Measurements from ENCODE around the gene KLK12.
"Not testable (repeated sequence)": the region's sequence is repeated elsewhere in the genome, so short reads cannot be mapped to it uniquely, and the experiment has no call there.

Gene KLK12

DNA sequence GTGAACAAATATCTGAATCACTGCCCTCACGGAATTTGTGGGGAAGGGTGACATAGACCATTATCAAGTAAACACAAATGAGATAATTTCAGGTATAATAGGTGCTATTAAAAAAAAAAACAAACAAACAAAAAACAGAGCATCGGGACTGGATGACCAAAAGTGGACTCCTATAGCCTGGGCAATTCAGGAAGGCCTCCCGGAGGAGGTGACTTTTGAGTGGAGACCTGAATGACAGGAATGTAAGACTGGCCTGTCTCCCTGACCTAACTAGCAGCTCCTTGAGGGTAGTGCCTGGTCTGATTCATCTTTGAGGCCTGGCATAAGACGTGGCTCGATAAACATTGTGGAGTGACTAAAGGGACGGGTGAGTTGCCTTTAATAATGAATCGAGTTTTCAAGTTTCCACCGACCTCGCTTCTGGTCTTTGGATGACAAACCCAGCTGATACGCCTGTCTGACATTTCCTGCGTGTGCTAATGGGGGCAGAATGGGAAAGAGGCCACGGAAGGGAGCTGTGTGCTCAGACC, 22.1 kb downstream of the KLK12 start:
- DNase-seq, result no peak

DNA sequence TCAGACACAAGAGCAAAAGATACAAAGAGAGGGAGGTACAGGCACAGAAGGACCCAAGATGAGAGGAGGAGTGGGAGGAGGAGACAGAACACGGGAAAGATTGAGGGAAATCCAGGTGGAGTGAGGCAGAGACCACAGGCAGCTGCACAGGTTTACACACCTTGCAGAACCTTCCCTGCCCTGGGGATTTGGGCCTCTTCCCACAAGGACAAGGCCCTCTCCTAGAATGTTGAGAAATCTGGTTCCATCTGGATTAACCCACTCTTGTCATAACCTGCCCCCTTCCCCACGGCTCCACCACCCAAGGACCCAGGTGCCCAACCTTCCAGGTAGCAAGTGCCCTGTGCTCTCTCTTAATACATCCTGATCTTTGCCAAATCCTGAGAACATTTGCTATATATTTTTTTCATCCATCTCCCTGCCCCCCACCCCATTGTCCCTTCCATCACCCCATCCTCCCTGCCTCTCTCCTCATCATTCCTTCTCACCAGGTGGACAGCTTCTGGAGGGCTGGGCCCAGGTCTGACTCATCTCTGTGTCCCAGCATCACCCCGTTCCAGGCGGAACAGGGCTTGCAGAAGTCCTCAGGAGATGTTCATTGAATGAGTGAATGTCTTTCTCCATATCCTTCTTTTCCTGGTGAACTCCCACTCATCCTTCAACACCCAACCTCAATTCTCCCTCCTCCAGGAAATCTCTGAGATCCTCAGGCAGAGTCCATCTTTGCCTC, 24.6 kb downstream of the KLK12 start:
- DNase-seq, result no peak

DNA sequence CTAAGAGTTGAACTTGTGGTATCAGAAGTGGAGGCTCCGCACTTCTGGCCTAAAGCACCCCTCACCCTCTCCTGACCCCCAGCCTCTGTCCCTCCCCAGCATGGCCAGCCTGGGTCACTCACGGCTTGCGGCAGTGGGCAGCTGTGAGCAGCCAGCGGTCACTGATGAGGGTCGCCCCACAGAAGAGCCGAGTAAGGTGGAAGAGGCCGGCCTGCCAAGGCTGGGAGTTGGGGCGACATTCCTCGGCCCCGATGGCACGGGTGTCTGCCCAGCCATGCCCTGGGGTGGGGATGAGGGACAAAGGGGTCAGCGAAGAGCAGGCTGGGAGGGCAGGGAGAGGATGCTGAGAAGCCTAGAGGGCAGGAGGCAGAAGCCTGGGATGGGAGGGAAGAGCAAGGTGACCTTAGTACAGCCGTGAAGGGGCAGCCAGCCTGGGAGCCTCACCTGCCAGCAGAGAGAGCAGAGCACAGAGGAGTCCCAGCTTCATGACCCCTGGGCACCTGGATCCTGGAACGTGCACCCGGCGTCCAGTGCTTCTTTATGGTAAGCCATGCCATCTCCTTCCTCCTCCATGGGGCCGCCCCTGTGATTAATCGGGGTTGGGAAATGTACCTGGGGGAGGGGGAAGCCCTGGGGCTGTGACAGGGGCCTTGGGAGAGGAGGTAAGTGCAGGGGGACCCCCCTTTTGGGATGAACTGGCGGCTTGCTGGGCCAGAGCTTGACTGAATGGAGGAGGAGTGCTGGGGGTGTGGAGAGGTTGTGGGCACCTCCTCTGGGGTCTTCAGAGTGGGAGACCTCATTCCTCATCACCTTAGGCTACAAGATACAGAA, 25.5 kb downstream of the KLK12 start:
- no peak for DNase-seq

DNA sequence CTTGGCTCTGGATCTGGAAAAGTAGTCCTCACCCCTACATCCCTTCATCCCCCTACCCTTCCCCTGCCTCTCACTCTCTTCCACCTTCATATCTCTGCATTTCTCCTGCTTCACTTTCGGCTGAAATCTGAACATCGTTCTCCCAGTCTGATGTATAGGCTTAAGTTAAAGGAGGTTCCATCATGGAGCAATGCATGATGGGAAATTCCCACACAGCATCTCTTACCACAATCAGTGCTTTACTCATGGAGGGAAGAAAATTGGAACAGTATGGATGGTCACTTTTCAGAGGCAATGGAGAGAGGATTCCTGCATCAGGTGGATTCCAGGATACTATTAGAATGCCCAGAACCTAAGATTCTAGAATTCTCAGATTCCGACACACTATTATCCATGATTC, 27.3 kb downstream of the KLK12 start:
- DNase-seq, result no peak

DNA sequence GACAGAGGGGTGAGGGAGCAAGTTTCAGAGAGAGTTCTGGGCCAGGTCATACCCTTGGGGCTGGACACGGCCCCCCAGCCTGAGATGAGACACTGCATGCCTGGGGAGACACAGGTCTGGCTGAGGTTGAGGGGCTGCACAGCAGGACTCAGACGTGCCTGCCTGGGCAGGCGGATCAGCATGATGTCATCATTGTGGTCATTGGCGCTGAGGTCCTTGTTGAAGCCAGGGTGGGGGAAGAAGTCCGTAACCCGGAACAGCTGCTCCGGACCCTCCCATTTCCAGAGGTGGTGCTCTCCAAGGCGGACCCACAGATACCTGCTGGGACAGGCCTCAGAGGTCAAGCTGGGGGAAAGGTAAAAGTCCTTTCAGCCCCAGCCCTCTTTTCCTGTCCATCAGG, 28.4 kb downstream of the KLK12 start:
- no peak for DNase-seq

DNA sequence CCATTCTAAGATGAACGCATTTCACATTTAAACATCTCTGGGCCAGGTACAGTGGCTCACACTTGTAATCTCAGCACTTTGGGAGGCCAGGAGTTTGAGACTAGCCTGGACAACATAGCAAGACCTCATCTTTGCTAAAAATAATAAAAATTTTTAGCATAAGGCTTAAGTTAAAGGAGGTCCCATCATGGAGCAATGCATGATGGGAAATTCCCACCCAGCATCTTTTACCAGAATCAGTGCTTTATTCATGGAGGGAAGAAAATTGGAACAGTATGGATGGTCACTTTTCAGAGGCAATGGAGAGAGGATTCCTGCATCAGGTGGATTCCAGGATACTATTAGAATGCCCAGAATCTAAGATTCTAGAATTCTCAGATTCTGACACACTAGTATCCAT, 29.6 kb downstream of the KLK12 start:
- no peak for DNase-seq

DNA sequence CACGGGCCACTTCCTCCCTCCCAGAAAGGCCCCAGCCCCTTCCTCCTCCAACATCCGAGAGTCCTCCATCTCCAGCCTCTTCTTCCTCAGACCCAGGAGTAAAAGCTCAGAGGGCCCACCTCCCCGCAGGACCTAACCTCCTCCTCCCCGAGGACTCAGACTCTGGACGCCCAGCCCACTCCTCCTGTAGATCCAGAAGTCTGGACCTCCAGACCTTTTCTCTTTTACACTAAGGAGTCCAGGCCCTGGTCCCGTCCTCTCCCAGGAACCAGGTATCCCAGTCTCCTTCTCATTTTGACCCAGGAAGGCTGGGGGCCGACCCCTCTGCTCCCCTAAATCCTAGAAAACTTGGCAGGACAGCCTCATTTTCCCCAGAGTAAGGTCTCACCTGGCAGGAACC, 31.5 kb downstream of the KLK12 start:
- DNase-seq, result no peak

DNA sequence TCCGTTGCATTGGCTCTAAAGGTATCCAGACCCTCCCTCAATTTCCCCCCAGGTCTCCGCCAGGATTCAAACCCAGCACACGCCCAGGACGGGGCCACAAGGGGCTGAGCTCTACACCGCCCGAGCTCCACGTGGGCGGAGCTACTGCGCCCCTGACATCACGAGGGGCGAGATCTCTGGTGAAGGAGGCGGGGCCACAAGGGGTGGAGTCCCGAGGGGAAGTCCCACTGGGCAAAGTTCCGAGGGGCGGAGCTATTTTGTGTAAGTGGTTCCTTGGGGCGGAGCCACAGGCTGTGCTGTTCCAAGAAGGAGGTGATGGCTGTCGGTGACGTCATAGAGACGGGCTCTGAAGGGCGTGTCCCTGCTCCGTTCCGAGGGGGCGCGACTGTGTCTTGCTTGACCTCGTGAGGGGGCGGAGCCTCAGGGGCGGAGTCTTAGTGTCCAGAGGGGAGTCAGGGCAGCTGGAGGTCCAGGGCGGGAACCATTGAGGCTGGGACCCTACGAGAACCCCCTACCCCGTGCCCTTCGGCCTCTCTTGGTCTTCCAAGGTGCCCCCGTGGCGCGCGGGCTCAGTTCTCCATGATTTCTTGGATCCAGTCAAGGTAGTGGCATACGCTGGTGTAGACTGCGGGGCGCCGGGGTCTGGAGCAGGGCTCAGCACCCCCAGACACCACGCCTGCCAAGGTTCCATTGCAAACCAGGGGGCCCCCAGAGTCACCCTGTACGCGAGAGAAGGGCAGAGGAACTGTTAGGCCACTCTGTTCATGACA, 32.1 kb downstream of the KLK12 start:
- no peak for DNase-seq

DNA sequence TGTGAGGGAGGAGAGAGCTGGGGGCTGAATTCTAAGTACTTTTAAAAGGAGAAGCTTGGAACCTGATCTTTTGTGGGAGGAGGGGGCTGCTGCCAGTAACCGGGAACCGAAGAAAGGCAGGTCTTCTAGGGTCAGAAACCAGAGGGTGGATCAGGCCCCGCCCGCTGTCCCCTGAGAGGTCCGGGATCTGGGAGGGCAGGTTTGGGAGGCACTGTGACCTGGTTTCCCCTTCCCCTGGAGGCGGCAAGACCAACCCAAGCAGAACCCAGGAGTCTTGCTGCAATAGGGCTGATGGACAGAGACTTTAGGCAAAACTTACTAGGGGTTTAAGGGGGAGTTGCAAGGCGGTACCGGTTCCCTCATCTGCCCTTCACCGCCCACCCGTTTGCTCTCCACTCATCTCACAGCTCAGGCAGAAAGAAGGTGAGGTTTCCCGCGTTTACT, 32.7 kb downstream of the KLK12 start:
- no peak for DNase-seq

DNA sequence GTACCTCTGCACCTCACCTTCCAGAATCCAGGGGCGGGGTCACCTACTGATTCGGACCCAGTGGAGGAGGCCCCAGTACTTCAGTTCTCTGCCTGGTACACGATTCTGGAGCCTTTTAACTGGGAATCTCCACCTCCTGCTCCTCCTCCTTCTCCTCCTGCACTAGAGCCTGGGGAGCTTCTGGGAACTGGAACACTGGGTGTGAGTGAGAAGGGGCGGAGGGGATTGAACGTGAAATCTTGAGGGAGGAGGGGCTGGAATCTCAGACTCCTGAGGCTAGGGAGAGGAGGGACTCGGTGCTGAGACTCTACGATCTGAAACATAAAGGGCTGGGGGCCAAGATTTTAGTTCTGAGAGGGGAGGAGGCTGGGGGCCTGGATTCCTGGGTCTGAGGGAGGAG, 33.3 kb downstream of the KLK12 start, which contains the start of gene KLK8:
KLK8 (minus strand) TSS at position 90 of the 400 bp plus-strand sequence. CDS start 437 bp downstream, outside the sequence.
- no peak for DNase-seq

DNA sequence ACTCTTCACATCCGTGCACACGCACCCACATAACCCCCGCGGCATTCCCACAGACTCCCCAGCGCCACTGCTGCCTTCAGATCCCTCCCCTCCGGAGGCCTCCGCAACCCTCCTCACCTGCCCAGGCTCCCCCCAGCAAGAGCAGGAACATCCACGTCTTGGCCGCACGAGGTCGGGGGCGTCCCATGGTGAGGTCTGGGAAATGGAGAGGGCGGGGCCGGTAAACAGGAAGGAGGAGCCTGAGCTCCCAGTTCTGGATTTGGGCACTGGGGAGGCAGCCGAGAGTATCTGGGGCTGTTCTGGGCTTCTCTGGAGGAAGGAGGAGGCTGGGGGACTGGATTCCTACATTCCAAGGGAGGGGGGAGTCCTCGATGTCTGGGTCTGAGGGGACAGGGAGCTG, 33.8 kb downstream of the KLK12 start:
- no peak for DNase-seq

DNA sequence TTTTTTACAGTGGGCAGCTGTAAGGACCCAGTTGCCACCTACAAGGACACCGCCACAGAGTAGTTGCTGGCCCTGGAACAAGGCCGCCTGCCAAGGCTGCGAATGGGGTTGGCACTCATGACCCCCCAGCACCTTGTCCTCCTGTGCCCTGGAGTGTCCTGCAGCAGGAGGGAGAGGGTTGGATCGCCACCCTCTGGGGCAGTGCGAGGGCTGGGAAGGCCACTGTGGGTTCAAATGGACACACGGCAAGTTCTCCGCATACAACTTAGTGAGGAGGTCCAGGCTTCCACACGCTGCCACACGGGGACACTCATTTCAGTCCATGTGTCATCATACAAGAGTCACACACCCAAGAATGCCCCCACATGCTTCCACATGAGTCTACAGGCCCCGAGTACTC, 34.4 kb downstream of the KLK12 start:
- no peak for DNase-seq

DNA sequence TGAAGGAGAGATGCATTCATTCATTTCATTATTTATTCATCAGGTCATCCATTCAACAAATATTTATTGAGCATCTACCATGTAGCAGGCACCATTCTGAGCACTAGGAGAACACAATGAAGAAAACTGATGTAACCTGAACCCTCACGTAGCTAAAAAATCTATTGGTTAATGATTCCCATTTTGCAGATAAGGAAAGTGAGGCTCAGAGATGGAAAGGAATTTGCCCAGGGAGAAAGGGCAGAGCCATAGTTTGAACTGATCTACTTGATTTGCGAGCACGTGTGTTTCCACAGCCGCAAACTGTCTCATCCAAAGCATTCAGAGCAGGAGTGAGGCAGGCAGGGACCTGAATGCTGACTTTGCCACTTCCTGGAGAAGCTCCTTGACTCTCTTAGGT, 36.1 kb downstream of the KLK12 start:
- DNase-seq, result no peak

DNA sequence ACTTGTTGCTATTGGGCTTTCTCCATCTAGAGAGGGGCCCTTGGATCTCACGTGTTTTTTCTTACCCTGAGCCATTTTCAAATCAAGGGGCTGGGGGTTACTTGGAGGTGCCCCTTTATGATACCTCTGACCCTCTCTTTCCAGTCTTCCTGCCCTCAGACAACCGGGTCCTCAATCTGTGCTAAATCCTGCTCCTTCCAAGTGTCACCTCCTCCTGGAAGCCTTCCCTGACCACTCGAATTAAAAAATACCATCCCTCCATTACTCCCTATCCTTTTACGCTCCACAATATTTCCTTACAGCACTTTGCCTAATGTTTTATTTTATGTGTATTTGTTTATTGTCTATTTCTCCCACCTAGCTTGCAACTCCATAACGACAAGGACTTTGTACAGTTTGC, 36.7 kb downstream of the KLK12 start:
- DNase-seq, result no peak

DNA sequence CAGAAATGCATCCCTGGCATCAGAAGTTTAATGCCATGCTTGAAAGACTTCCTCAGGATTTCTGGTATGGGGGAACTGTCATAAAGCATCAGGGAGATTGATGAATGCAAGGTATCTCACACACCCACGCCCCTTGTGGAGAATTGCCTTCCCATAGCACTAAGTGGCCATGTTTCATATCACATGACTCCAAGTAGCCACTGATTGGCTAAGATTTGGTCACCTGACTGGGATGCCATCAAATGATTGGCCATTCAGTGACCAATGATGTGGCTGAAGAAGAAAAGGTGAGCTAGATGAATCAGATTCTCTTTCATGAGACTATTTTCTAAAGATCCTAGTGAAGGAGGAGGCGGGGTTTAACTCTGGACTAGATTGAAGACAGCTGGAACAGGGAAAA, 40.7 kb downstream of the KLK12 start:
- DNase-seq, result no peak

DNA sequence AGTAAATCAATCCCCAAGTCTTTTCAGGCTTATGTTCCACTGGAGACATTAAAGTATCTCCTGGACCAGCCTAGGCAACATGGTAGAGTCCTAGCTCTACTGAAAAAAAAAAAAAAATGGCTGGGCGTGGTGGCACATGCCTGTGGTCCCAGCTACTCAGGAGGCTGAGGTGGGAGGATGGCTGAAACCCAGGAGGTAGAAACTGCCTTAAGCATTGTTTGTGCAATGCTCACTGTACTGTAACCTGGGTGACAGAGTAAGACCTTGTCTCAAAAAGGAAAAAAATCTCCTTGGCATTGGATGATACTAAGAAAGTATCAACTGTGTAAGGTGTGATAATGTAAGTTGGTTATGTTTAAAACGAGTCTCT, 42.2 kb downstream of the KLK12 start:
- DNase-seq, result no peak

DNA sequence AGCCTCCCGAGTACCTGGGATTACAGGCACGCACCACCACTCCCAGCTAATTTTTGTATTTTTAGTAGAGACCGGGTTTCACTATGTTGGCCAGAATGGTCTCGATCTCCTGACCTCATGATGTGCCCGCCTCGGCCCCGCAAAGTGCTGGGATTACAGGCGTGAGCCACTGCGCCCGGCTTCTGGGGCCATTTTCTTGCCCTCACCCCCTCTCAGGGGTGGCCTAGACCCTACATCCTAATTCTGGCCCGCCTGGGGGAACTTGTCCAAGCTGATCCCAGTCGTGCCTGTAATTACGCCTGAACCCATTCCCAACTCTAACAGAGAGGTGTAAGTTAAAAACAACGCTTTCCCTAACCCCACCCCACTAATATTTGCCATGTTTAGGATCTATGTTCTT, 50.4 kb downstream of the KLK12 start:
- DNase-seq, result not testable (repeated sequence)

DNA sequence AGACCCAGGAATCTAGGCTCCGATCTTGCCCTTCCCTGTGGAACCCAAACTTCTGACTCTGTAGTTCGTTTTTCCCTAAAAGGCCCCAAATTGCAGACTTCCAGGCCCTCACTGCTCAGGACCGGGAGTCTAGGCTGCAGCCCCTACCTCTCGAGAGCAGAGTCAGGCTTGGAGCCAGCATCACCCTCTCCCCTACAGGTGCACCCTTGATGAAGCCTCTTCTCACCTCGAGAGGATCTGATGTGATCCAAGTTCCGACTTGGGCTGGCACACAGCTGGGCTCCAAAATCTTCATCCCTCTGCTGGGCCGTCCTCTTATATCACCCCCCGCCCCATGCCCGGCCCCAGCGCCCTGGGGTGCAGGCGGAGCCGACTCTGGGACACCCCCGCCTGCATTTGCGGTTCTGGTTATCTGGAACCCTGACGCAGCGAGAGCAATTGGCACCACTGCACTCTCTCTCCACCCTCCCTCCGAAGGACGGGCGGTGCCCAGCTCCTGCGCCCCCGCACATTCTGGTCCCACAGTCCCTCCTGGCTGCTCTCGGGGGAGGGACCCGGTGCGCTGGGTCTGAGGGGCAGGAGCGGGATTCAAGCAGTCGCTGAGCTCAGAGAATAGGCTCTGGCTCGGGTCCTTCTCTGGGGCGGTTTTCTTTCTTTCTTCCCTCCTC, 51.0 kb downstream of the KLK12 start, which contains the start of gene KLK7:
KLK7 (minus strand) TSS at position 293 of the 668 bp plus-strand sequence. CDS start 1,518 bp downstream, outside the sequence.
- no peak for DNase-seq

DNA sequence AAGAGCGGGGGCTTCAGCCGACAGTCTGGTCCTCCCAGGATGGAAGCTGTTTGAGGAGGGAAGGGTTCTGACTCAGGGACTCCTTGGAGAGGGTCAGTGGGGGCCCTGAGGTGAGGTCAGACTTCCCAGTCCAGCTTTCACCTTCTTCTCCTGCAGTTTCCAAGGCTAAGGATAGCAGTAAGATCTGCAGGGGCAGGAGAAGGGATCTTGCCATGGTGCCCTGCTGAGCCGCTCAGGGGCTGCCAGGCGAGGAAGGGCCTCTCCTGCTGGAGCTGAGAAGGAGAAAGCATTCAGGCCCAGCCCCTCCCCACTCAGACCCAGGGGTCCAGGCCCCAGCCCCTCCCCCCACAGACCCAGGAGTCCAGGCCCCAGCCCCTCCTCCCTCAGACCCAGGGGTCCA, 52.6 kb downstream of the KLK12 start:
- no peak for DNase-seq

DNA sequence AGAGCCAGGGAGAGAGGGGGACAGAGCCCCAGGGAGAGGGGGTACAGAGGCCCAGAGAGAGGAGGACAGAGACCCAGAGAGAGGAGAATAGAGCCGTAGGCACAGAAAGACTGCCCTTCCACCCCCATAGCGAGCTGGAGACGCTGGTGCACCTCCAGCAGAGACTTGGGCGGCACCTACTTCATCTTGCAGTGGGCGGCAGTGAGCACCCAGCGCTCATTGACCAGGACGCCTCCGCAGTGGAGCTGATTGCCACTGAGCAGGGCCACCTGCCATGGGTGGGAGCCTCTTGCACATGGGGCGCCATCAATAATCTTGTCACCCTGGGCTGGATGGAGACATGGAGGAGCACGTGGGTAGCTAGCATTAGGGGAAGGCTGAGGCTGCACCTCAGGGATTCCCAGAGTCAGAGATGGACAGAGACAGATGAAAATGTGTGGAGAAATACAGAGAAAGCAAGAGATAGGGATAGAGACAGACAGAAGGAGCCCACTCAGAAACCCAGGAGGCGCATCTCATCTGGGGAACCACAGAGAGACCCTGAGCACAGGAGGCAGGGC, 53.1 kb downstream of the KLK12 start:
- DNase-seq, result no peak

DNA sequence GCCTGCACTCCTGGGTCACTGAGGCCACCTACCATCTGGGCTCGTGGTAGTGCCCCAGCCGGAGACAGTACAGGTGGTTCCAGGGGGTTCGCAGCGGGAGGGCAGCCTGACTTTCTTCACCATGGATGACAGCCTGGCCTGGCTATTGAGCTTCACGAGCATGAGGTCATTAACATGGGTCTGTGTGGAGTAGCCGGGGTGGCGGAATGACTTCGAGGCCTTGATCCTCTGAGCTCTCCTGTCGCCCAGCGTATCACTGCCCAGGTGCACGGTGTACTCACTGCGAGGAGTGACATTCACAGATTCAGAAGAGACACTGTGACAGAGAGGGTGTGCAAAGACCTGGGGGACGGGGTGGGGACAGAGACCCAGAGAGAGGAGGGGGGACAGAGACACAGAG, 54.6 kb downstream of the KLK12 start:
- DNase-seq, result no peak

DNA sequence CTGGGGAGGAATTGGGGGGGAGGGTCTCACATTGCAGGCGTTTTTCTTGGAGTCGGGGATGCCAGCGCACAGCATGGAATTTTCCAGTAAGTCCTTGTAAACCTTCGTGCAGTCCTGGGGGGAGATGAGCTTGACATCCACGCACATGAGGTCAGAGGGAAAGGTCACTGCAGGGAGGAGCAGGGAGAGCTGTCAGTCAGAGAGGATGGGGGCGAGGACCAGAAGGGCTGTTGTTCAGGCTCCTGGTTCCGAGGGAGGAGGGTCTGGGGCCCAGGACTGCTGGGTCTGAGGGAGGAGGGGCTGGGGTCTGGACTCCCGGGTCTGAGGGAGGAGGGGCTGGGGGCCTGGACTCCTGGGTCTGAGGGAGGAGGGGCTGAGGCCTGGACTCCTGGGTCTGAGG, 55.0 kb downstream of the KLK12 start:
- no peak for DNase-seq

Data from effector CD8-positive, alpha-beta T cell (primary cell).